Measurements from ENCODE around the gene TDRD12. TPM values are rescaled to one million over a fixed set of nuclear protein-coding genes. Genes with fewer than 3 reads are reported as not detected.
"Not testable (repeated sequence)": the region's sequence is repeated elsewhere in the genome, so short reads cannot be mapped to it uniquely, and the experiment has no call there.

The TDRD12 gene
- total RNA-seq, 4 donors from 2014 or later = 0.42 to 4.7 (median 2.4) TPM

DNA sequence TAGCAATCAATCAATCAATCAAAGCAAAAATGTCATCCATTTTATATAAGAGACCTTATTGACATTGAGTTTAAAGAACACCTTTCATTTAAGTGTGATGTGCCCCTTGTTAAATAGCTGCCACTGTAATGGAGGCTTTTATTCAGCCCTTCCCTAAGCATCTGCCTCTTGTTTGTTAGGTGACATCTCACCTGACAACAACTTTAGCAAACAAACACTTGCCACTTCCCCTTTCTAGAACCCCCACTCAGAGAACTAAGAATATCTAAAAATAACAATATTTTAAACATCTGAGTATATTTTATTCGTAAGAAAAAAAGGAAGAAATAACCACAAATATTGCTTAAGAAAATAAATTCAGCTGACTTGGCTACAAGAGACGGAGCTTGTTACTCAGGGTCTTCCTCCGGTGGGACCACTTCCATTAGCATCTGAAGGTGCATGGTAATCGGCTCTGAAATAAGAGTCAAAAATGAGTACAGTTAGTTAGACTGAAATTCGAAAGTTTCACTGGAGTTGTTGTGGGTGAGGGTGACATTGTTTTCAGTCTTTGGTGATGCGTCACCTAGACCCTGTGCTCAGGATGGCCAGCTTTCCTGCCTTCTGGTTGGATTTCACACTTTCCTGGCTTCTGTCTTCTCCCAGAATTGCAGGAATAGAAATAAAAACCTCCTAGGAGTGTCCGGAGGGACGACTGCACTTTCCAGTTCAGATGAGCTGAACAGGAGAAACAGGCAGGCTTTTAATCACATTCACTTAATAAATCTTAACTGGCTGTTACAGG lies 110.9 kb downstream of the TDRD12 start:
- no peaks in the 10 kb centered on the region for H3K9me3 ChIP-seq
- no peaks in the 10 kb centered on the region for H3K27me3 ChIP-seq
- H3K27ac ChIP-seq = no peak overlapping the region
- no peaks in the 10 kb centered on the region for H3K4me1 ChIP-seq
- TF ChIP-seq POLR2A (IDR thresholded peaks at IDR 0.05) (no peak), EP300 (IDR thresholded peaks at IDR 0.05) (no peak), POLR2AphosphoS5 (IDR thresholded peaks at IDR 0.05) (no peak)
- TF ChIP-seq, protein P1, sequence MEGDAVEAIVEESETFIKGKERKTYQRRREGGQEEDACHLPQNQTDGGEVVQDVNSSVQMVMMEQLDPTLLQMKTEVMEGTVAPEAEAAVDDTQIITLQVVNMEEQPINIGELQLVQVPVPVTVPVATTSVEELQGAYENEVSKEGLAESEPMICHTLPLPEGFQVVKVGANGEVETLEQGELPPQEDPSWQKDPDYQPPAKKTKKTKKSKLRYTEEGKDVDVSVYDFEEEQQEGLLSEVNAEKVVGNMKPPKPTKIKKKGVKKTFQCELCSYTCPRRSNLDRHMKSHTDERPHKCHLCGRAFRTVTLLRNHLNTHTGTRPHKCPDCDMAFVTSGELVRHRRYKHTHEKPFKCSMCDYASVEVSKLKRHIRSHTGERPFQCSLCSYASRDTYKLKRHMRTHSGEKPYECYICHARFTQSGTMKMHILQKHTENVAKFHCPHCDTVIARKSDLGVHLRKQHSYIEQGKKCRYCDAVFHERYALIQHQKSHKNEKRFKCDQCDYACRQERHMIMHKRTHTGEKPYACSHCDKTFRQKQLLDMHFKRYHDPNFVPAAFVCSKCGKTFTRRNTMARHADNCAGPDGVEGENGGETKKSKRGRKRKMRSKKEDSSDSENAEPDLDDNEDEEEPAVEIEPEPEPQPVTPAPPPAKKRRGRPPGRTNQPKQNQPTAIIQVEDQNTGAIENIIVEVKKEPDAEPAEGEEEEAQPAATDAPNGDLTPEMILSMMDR (IDR thresholded peaks at IDR 0.05) = no peak
- DNase-seq (ENCODE audit: low spot score in 2 of 2) = no peak
- no peaks in the 10 kb centered on the region for H3K36me3 ChIP-seq
- WGBS = 83% methylated on average over 8 of the region's 8 CpGs
- H3K4me3 ChIP-seq = no peak overlapping the region

DNA sequence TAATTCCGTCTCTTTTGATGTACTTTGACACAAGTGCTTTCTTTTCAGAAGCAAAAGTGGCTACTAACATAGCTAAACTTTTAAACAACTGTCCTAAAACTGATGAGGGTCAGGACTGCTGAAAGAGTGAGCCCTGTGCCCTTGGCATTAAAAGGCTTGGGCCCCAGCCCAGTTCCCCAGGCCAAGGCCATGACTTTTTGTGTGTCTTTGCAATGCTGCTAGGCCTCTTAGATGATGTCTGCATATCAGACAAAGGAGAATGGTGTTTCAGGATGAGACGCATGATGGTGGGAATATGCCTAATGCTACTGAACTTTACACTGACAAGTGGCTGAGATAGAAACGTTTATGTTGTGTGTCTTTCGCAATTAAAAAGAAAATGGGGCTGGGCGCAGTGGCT lies 112.0 kb downstream of the TDRD12 start:
- H3K9me3 ChIP-seq = no peaks in the 10 kb centered on the region
- no peaks in the 10 kb centered on the region for H3K27me3 ChIP-seq
- WGBS = 93% methylated on average over 5 of the region's 5 CpGs
- H3K27ac ChIP-seq = no peak overlapping the region
- DNase-seq (ENCODE audit: low spot score in 2 of 2) = no peak
- TF ChIP-seq, protein P1 (IDR thresholded peaks at IDR 0.05) = no peak
- no peak for TF ChIP-seq POLR2A (IDR thresholded peaks at IDR 0.05)
- no peak for TF ChIP-seq POLR2AphosphoS5 (IDR thresholded peaks at IDR 0.05)
- H3K4me3 ChIP-seq = no peak overlapping the region
- no peaks in the 10 kb centered on the region for H3K4me1 ChIP-seq
- no peaks in the 10 kb centered on the region for H3K36me3 ChIP-seq

DNA sequence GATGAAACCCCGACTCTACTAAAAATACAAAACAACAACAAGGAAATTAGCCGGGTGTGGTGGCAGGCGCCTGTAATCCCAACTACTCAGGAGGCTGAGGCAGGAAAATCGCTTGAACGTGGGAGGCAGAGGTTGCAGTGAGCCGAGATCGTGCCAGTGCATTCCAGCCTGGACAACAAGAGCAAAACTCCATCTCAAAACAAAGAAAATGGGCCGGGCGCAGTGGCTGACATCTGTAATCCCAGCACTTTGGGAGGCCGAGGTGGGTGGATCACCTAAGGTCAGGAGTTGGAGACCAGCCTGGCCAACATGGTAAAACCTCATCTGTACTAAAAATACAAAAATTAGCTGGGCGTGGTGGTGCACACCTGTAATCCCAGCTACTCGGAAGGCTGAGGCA lies 112.5 kb downstream of the TDRD12 start:
- DNase-seq (ENCODE audit: low spot score in 2 of 2) = peak in 1 of 2 donors; percentile 52
- not testable (repeated sequence) for H3K4me1 ChIP-seq, H3K27ac ChIP-seq, H3K4me3 ChIP-seq, H3K36me3 ChIP-seq, H3K9me3 ChIP-seq, H3K27me3 ChIP-seq
- WGBS = 93% methylated on average over 12 of the region's 12 CpGs

DNA sequence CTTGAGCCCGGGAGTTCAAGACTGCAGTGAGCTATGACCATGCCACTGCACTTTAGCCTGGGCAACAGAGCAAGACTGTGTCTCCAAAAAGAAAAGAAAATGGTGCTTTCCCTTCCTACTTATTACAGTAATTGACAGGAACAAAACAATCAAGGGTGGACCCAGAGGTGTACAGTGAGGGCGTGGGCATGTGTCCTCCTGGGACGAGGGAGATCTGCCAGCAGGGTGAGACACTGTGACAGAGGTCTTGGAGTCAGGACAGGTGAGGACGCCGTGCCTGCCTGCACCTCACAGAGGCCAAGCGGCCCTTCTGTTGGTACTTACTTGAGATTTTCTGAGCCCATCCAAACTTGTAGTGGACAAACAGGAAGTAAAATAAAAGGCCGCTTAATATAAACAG lies 113.3 kb downstream of the TDRD12 start:
- 92% methylated on average over 7 of the region's 7 CpGs for WGBS
- not testable (repeated sequence) for H3K27me3 ChIP-seq; DNase-seq (ENCODE audit: low spot score in 2 of 2); H3K36me3 ChIP-seq; H3K9me3 ChIP-seq; H3K27ac ChIP-seq; H3K4me3 ChIP-seq; H3K4me1 ChIP-seq

DNA sequence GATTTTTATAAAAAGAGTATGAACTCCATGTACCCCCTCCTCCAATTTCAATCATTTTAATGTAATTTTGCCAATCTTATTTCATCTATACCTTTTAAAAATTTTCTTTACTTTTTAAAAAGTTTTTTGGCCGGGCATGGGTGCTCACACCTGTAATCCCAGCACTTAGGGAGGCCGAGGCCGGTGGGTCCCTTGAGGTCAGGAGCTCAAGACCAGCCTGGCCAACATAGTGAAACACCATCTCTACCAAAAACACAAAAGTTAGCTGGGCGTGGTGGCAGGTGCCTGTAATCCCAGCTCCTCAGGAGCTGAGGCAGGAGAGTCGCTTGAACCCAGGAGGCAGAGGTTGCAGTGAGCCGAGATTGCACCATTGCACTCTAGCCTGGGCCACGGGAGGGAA lies 113.8 kb downstream of the TDRD12 start:
- peak in 1 of 2 donors; percentile 56 for DNase-seq (ENCODE audit: low spot score in 2 of 2)
- H3K4me3 ChIP-seq, H3K27me3 ChIP-seq, H3K27ac ChIP-seq, H3K9me3 ChIP-seq, H3K36me3 ChIP-seq, H3K4me1 ChIP-seq: not testable (repeated sequence)
- 88% methylated on average over 7 of the region's 7 CpGs for WGBS

DNA sequence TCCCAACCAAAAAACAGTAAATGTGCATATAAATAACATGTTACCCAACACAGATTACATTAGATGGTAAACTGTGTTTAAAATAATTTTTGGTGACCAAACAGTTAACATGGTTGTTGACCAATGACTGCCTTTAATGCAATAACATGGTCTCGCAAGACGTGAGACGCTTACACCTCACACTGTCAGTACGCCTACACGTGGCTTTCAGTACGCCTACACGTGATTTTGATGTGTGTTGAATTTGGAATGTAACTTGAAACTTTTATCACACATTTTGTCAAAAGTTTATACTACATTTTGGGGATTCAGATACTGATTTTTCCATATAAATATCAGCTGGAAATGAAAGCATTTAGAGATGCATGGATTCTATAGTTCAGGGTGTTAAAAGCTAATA lies 118.0 kb downstream of the TDRD12 start:
- H3K27ac ChIP-seq = no peak overlapping the region
- no peak overlapping the region for H3K4me3 ChIP-seq
- no peaks in the 10 kb centered on the region for H3K36me3 ChIP-seq
- no peaks in the 10 kb centered on the region for H3K4me1 ChIP-seq
- WGBS = 82% methylated on average over 7 of the region's 7 CpGs
- peaks cover 7% of the 10 kb centered on the region for H3K9me3 ChIP-seq
- TF ChIP-seq, protein P1 (IDR thresholded peaks at IDR 0.05) = no peak
- TF ChIP-seq POLR2AphosphoS5 (IDR thresholded peaks at IDR 0.05) = no peak
- no peak for TF ChIP-seq POLR2A (IDR thresholded peaks at IDR 0.05)
- no peak for TF ChIP-seq EP300 (IDR thresholded peaks at IDR 0.05)
- H3K27me3 ChIP-seq = no peaks in the 10 kb centered on the region
- no peak for DNase-seq (ENCODE audit: low spot score in 2 of 2)

DNA sequence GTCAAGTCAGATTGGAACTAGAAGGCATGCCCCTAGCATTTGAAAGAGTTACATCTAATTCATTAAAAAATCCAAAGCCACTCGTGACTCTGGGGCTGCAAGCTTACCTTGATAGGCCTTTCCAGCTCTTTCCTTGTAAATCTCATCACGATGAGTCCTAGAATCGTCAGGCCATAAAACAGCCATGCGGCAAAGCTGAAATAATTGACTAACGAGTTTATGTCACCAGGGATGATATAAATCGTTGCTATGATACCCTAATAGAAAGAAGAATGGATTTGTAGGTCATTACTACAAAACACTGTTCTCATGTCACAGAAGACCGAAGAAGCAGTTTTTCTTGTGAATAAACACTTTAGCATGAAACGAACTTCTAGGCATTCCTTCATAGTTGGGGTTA lies 122.5 kb downstream of the TDRD12 start:
- WGBS = 84% methylated on average over 8 of the region's 8 CpGs
- no peaks in the 10 kb centered on the region for H3K27me3 ChIP-seq
- peak in 1 of 2 donors; percentile 0 for DNase-seq (ENCODE audit: low spot score in 2 of 2)

More for the DNA sequence above, 122.5 kb downstream of the TDRD12 start:
- no peak overlapping the region for H3K4me3 ChIP-seq
- no peaks in the 10 kb centered on the region for H3K4me1 ChIP-seq
- H3K9me3 ChIP-seq = peaks cover 7% of the 10 kb centered on the region
- H3K27ac ChIP-seq = no peak overlapping the region
- no peaks in the 10 kb centered on the region for H3K36me3 ChIP-seq
- TF ChIP-seq POLR2A (IDR thresholded peaks at IDR 0.05) (no peak), POLR2AphosphoS5 (IDR thresholded peaks at IDR 0.05) (no peak), EP300 (IDR thresholded peaks at IDR 0.05) (no peak)
- TF ChIP-seq, protein P1 (IDR thresholded peaks at IDR 0.05) = no peak
